Activated CD4-positive, alpha-beta T cell treated with anti-CD3 and anti-CD28 coated beads, Interleukin-2, amount 10 ng/mL, durations not matched to agents 24 days and 14 days (primary cell): Measurements from ENCODE around the gene RIN3. TPM values are rescaled to one million over a fixed set of nuclear protein-coding genes. Genes with fewer than 3 reads are reported as not detected.

Experiments
- DNase-seq: peaks from one replicate; pipeline ENCODE4 v3.0.0; 2022
- H3K27ac Mint-ChIP-seq: one replicate; pipeline ENCODE4 v1.8.0; 2022; ENCODE audit warnings: mild to moderate bottlenecking, mixed read lengths
- H3K27me3 Mint-ChIP-seq: one replicate; pipeline ENCODE4 v1.8.0; 2022; ENCODE audit warnings: mixed read lengths
- H3K36me3 Mint-ChIP-seq: one replicate; pipeline ENCODE4 v1.8.0; 2022; ENCODE audit warnings: low read depth, mild to moderate bottlenecking, mixed read lengths
- H3K4me1 Mint-ChIP-seq: one replicate; pipeline ENCODE4 v1.8.0; 2021; ENCODE audit warnings: mixed read lengths
- H3K4me3 Mint-ChIP-seq: one replicate; pipeline ENCODE4 v1.8.0; 2022; ENCODE audit warnings: mild to moderate bottlenecking, moderate library complexity, mixed read lengths
- H3K9me3 Mint-ChIP-seq: one replicate; pipeline ENCODE4 v1.8.0; 2021; ENCODE audit warnings: mixed read lengths
- intact Hi-C: fragments of 100-400 bp; cut with micrococcal nuclease; formaldehyde crosslinking; loops from one replicate; pipeline ENCODE4 v1.15.1; 2023
- total RNA-seq: library from RNA; stranded (reverse); gene quantifications from 2 replicates; pipeline ENCODE4 v1.2.3, GENCODE V29; 2022

The RIN3 gene, protein sequence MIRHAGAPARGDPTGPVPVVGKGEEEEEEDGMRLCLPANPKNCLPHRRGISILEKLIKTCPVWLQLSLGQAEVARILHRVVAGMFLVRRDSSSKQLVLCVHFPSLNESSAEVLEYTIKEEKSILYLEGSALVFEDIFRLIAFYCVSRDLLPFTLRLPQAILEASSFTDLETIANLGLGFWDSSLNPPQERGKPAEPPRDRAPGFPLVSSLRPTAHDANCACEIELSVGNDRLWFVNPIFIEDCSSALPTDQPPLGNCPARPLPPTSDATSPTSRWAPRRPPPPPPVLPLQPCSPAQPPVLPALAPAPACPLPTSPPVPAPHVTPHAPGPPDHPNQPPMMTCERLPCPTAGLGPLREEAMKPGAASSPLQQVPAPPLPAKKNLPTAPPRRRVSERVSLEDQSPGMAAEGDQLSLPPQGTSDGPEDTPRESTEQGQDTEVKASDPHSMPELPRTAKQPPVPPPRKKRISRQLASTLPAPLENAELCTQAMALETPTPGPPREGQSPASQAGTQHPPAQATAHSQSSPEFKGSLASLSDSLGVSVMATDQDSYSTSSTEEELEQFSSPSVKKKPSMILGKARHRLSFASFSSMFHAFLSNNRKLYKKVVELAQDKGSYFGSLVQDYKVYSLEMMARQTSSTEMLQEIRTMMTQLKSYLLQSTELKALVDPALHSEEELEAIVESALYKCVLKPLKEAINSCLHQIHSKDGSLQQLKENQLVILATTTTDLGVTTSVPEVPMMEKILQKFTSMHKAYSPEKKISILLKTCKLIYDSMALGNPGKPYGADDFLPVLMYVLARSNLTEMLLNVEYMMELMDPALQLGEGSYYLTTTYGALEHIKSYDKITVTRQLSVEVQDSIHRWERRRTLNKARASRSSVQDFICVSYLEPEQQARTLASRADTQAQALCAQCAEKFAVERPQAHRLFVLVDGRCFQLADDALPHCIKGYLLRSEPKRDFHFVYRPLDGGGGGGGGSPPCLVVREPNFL
- total RNA-seq = 21.5 and 21.6 TPM in 2 replicates

DNA sequence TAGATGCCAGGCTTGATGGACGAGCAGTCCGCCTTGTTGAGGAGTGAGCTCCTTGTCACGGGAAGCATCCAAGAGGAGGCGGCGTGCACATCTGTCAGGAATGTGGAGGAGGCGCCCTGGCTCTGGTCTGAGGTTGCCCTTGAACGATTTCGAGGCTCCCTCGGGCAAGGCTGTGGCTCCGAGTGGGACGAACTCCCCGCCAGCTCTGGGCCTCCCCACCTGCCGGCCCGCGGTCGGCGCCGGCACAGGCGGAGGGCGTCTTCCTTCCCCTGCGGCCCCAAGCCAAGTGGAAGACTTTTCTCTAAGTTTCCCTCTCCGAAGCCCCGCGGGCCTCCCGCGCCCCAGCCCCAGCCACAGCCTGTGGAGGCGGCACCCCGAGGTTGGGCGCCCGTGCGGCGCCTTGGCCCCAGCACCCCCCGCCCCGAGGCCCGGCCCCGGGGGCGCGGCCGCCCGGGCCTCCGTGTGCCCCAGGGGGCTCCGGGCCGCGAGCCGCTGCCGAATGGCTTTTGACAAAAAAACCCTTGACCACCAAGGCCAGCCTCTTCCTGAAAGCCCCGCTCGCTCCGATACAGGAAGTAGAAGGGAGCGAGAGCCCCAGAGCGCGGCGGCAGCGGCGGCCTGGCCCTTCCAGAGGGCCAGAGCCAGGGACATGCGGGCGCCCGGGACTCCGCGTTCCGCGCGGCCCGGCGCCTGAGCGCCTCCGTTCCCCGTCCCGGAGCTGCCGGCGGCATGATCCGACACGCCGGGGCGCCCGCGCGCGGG lies at the start of gene RIN3:
RIN3 (plus strand) TSS at position 578 of the 762 bp plus-strand sequence; CDS start at position 730, 152 bp downstream.
- Mint-ChIP-seq H3K27me3 (peaks cover 45% of the 10 kb centered on the region), H3K9me3 (no peaks in the 10 kb centered on the region), H3K4me1 (peaks cover 13% of the 10 kb centered on the region), H3K4me3 (peak within 1 kb of the TSS; percentile 75), H3K27ac (peak within 1 kb of the TSS; percentile 62), H3K36me3 (no peaks in the 10 kb centered on the region)
- intact Hi-C loops = no loop called here
- peak; percentile 81 for DNase-seq

DNA sequence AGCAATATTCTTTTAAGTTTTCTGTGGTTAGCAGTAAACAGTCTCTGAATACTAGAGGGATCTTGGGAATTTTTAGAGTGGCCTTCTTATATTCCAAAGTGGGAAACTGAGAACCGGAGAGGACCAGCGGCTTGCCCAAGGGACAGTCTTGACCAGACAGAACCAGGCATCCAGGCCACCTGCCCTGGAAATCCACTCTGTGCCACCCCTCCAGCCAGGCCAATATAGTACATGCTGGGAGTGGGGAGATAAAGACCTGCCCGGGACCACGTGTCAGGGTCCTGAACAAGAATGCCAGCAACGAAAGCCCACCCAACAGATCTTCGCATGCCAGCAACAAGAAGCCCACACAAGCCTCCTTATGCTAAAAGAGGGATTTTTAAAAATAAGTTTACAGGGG lies 49.4 kb upstream of the RIN3 start:
- Mint-ChIP-seq H3K9me3 (peaks cover 11% of the 10 kb centered on the region), H3K36me3 (no peaks in the 10 kb centered on the region), H3K27ac (no peak overlapping the region), H3K4me3 (no peak overlapping the region), H3K4me1 (peaks cover 13% of the 10 kb centered on the region), H3K27me3 (peaks cover 5% of the 10 kb centered on the region)
- DNase-seq = no peak
- intact Hi-C loops = loop anchor here (5.0 kb wide), 1 partner anchor 213 kb away; no protein-coding TSS in a partner anchor

DNA sequence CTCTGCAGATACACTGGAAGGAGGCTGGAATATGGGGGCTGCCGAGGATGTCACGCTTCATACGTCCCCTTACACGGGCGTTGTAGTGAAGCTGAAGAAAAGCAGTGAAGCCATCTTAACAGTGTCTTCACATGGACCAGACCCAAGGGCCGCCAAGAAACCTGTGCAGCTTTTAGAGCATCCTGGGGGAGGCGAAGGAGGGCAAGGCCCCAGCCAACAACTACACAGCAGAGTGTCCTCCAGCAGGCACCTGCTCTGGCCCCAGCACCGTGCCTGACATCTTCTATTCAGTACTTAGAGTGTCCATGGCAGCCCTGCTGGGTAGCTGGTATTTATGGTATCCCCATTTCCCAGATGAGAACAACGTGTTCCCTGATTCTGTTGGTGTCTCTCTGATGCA lies 48.9 kb upstream of the RIN3 start:
- H3K27me3 Mint-ChIP-seq = peaks cover 5% of the 10 kb centered on the region
- no peak overlapping the region for H3K4me3 Mint-ChIP-seq
- no peak overlapping the region for H3K27ac Mint-ChIP-seq
- H3K4me1 Mint-ChIP-seq = peaks cover 11% of the 10 kb centered on the region
- intact Hi-C loops = loop anchor here (5.0 kb wide), 1 partner anchor 213 kb away; no protein-coding TSS in a partner anchor
- no peak for DNase-seq
- H3K36me3 Mint-ChIP-seq = no peaks in the 10 kb centered on the region
- H3K9me3 Mint-ChIP-seq = peaks cover 12% of the 10 kb centered on the region

DNA sequence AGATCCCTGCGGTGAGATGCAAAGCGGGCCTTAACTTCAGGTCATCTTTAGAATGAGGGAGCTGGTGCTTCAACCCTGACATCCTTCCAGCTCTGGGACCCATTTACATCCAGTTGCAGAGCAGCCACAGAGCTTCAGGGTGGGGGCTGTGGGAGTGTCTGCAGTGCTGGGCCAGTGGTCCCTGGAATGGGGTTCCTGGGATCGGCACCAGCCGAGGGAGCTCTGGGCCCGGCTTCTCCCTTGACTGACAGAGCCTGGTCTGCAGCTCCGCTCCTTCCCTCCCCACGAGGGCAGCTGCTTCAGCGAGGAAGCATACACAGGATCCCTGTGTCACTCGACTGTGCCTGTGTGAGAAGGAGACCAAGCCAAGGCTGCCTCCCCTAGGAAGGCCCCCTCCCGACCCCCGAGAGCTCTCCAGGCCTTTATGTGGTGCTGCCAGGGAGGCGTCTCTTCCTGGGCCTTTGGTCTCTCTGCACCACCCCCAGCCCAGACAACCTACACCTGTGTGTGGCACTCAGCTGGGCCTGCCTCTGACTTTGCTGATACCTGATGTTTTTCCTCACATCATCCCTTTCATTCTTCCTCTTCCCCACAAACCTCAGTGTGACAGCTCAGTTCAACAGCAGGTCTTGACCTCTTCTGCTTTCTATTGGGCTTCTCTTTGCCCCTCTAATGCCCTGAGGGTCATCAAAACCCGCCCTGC lies 48.1 kb upstream of the RIN3 start:
- intact Hi-C loops = no loop called here
- Mint-ChIP-seq H3K4me1 (peaks cover 11% of the 10 kb centered on the region), H3K36me3 (no peaks in the 10 kb centered on the region), H3K27me3 (peaks cover 5% of the 10 kb centered on the region), H3K27ac (no peak overlapping the region), H3K4me3 (no peak overlapping the region), H3K9me3 (peaks cover 16% of the 10 kb centered on the region)
- no peak for DNase-seq

DNA sequence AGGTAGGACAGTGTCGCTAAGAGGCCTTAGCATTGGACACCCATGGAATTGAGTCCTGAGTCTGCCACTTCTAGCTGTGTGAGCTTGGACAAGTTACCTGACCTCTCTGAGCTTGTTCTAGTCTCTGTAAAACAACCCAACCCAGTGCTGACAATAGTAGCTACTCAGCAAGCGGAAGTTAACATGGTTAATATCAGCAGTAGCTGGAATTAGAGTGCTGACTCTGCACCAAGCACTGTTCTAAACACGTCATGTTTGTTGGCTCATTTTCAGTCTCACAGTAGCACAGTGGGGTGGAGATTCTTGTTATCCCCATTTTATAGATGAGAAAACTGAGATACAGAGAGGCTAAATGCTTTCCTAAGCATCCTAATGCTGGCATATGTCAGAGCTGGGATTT lies 47.5 kb upstream of the RIN3 start:
- intact Hi-C loops = no loop called here
- Mint-ChIP-seq H3K27me3 (peaks cover 5% of the 10 kb centered on the region), H3K4me1 (peaks cover 11% of the 10 kb centered on the region), H3K36me3 (no peaks in the 10 kb centered on the region), H3K27ac (no peak overlapping the region), H3K4me3 (no peak overlapping the region), H3K9me3 (peaks cover 16% of the 10 kb centered on the region)
- no peak for DNase-seq

DNA sequence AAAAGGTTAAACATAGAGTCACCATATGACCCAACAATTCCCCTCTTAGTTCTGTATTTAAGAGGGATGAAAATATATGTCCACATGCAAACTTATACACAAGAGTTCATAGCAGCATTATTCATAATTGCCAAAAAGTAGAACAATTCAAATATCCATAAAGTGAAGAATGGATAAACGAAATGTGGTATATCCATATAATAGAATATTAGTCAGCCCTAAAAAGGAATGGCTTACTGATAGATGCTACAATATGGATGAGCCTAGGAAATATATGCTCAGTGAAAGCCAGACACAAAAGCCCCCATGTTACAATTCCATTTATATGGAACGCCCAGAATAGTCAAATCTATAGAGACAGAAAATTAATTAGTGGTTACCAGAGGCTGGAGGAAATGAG lies 44.1 kb upstream of the RIN3 start:
- no peak overlapping the region for H3K4me3 Mint-ChIP-seq
- peaks cover 2% of the 10 kb centered on the region for H3K4me1 Mint-ChIP-seq
- H3K36me3 Mint-ChIP-seq = no peaks in the 10 kb centered on the region
- H3K27ac Mint-ChIP-seq = no peak overlapping the region
- peaks cover 16% of the 10 kb centered on the region for H3K9me3 Mint-ChIP-seq
- H3K27me3 Mint-ChIP-seq = peaks cover 8% of the 10 kb centered on the region
- DNase-seq = no peak
- intact Hi-C loops = no loop called here

DNA sequence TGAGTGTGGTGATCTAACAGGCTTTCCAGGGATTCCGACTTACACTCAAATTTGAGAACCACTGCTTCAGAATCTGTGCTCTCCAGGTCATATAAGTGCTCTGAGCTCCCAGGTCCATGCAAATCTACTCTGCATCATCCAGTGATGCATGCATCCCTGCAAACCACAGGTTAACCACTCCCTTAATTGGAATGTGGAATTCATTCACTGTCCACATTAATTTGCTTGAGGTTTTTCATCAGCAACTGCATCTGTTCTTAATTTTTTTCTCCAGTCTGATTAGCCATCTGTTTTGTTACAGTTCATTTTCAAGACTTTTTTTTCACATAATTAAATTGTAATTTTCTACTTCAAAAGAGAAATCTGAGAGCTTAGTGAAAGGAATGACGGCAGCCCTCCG lies 43.4 kb upstream of the RIN3 start:
- Mint-ChIP-seq H3K27ac (no peak overlapping the region), H3K4me3 (no peak overlapping the region), H3K9me3 (peaks cover 16% of the 10 kb centered on the region), H3K36me3 (no peaks in the 10 kb centered on the region), H3K27me3 (peaks cover 8% of the 10 kb centered on the region), H3K4me1 (peaks cover 2% of the 10 kb centered on the region)
- intact Hi-C loops = no loop called here
- DNase-seq = no peak

DNA sequence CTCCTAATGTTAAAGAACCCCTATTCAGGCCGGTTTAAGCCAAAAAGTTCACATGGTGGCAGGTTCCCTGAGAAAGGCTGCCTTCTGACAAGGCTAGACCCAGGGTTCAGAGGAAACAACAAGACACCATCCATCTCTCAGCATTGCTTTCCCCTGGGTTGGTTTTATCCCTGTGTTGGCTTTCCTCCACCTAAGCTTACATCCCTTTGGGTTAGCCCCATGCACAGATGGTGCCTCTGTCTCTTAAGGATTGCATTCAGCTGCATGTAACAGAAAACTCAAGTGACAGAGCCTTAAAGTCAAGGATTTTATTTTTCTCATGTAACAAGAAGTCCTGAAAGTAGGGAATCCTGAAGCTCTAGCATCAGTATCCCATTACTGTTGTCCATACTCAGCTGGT lies 42.8 kb upstream of the RIN3 start:
- no peak for DNase-seq
- Mint-ChIP-seq H3K27ac (no peak overlapping the region), H3K9me3 (peaks cover 16% of the 10 kb centered on the region), H3K4me3 (no peak overlapping the region), H3K4me1 (peaks cover 2% of the 10 kb centered on the region), H3K36me3 (no peaks in the 10 kb centered on the region), H3K27me3 (peaks cover 8% of the 10 kb centered on the region)
- intact Hi-C loops = no loop called here

DNA sequence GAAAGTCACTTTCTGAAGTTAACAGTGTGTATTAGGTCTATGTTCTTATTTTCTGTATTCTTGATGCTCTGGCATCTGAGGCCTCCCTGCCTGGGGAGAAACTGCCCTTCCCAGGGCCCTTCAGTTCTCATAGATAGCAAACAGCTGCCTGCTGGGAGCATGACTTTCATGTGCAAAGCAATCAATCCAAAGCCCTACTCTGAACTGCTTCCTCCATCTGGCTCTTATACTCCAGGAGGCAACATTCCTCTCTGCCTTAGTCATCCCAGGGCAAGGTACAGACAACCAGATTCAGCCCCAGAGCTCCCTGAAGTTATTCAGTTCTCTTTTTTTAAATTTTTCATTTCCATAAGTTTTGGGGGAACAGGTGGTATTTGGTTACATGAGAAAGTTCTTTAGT lies 41.7 kb upstream of the RIN3 start:
- no peak overlapping the region for H3K4me3 Mint-ChIP-seq
- no peak for DNase-seq
- H3K4me1 Mint-ChIP-seq = peaks cover 2% of the 10 kb centered on the region
- H3K36me3 Mint-ChIP-seq = no peaks in the 10 kb centered on the region
- no peak overlapping the region for H3K27ac Mint-ChIP-seq
- H3K9me3 Mint-ChIP-seq = peaks cover 15% of the 10 kb centered on the region
- intact Hi-C loops = no loop called here
- H3K27me3 Mint-ChIP-seq = peaks cover 8% of the 10 kb centered on the region

DNA sequence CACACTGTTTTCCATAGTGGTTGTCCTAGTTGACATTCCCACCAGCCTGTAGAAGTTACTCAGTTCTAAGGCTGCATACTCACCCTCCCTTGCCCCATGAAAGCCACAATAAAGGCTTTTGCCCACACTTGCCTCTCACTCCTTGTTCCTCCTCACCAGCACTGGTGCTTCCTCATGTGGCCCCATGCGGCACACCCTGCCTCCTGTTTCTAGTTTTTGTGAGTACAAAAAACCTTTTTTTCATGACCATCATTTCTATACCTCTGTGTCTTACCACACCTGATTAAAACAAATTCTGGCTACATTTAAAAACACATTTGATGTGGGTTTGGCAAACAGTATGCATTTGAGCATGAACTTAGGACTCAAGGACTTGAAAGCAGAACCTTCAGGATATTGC lies 40.7 kb upstream of the RIN3 start:
- no peak overlapping the region for H3K4me3 Mint-ChIP-seq
- peaks cover 11% of the 10 kb centered on the region for H3K9me3 Mint-ChIP-seq

DNA sequence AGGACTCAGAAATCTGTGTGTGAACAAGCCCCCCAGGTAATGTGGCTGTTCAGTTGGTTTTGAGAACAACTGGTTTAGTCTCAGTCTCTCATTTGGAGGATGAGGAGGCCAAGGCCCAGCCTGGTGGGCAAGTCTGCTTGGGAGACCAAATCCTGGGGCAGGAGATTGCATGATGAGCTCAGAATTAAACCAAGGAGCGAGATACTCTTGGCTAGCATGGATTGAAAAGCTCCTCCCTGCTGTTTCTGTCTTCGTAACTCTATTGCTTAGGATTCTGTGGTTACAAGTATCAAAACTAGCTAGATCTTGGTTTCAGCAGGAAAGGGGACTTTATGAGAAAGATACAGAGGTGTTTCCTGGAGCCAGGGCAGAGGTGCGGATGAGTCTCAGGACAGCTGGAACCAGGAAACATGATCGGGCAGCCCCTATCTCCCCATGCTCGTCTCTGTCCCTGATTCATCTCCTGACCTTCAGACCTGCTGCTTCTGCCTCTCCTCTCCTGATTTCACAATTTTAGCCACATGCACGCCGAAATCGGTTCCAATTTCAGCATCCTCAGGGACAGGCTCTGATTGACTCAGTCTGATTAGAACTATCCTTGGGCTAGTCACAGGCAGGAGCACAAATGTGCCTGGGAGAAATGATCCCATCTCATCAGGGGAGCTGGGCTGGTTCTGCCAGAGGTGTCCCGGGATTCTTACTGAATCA lies 40.2 kb upstream of the RIN3 start:
- Mint-ChIP-seq H3K4me1 (peaks cover 2% of the 10 kb centered on the region), H3K9me3 (peaks cover 8% of the 10 kb centered on the region), H3K27me3 (peaks cover 11% of the 10 kb centered on the region), H3K27ac (no peak overlapping the region), H3K4me3 (no peak overlapping the region), H3K36me3 (no peaks in the 10 kb centered on the region)
- no peak for DNase-seq
- intact Hi-C loops = no loop called here

More for the DNA sequence above, 40.7 kb upstream of the RIN3 start:
- Mint-ChIP-seq H3K36me3 (no peaks in the 10 kb centered on the region), H3K4me1 (peaks cover 2% of the 10 kb centered on the region), H3K27ac (no peak overlapping the region), H3K27me3 (peaks cover 9% of the 10 kb centered on the region)
- intact Hi-C loops = no loop called here
- no peak for DNase-seq

DNA sequence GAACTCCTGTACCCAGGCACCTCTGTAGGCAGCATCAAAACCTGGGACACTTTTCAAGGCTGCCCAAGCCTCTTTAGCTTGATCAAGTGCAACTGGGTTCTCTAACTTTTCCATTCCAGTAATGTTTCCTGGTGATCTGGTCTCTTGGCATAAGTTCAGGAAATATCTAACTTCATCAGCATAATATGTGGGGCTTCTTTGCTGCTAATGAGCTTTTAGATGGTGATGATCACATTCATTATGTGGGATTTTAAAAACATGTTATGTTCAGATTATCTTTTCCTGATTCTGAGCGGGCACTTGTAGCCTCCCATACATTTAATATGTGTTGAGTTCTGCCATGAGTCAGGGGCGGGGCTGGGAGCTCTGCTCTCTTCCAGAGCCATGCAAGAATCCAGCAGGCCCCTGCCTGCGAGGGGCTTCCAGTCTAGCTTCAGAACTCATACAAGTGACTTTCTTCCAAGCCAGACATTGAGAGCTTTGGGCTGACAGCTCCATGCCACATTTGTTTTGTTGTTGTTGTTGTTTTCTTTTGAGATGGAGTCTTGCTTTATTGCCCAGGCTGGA lies 39.5 kb upstream of the RIN3 start:
- H3K9me3 Mint-ChIP-seq = peaks cover 7% of the 10 kb centered on the region
- H3K36me3 Mint-ChIP-seq = no peaks in the 10 kb centered on the region
- H3K4me3 Mint-ChIP-seq = no peak overlapping the region
- peaks cover 15% of the 10 kb centered on the region for H3K27me3 Mint-ChIP-seq
- no peak overlapping the region for H3K27ac Mint-ChIP-seq
- peaks cover 2% of the 10 kb centered on the region for H3K4me1 Mint-ChIP-seq
- DNase-seq = no peak
- intact Hi-C loops = no loop called here
